NCI-H345 treated with DMSO at 0.1 percent for 48 hours (cell line): ENCODE data around the gene ASCL1.

Experiments used
- DNase-seq: peaks from one replicate; lab custom pipeline; 2025; ENCODE audit not compliant: unreplicated experiment; lab: John Stamatoyannopoulos, UW

Gene ASCL1

DNA sequence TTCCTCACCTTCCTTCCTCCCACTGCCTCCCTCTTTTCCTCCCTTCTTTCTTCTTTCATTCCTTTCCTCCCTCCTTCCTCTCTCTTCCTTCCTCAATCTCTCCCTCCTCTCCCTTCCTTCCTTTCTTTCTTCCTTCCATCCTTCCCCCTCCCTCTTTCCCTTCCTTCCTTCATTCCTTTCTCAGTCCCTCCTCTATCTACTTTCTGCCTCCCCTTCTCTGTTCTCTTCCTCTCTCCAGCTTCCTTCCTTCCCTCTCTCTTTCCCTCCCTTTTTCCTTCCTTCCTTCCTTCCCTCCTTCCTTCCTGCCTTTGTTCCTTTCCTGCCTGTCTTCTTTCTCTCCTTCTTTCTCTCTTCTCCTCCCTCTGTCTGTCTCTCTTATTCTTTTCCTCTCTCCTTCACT is 16.1 kb downstream of the ASCL1 start:
- no peak for DNase-seq

DNA sequence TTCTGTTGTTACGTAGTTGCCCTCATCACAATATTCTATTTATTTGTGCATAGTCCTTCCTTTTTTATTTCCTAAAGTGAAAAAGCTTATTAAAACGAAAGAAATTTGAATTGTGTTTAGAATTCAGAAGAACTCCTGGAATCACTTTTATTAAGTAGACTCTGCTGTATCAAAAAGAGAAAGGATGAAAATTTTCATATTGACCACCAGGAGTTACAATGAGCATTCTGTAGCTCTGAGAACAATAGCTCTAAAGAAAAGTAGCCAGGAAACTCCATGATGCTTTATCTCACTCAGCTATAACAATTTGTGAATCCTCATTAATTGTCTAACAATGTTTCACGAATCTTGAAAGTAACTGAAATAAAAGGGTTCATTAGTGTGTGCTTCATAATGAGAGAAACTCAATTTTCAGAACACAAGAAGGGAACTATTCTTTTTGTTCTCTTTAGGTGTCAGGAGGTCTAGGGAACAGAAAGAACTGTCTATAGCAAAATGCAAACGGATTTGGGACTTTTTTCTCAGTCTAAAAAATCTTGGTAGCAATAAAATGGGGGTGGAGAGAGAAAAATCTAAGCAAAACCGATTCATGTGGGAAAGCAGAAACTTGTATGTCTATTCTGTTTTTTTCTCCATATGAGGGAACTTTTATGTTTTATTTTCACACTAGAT is 19.3 kb downstream of the ASCL1 start:
- DNase-seq, result no peak

DNA sequence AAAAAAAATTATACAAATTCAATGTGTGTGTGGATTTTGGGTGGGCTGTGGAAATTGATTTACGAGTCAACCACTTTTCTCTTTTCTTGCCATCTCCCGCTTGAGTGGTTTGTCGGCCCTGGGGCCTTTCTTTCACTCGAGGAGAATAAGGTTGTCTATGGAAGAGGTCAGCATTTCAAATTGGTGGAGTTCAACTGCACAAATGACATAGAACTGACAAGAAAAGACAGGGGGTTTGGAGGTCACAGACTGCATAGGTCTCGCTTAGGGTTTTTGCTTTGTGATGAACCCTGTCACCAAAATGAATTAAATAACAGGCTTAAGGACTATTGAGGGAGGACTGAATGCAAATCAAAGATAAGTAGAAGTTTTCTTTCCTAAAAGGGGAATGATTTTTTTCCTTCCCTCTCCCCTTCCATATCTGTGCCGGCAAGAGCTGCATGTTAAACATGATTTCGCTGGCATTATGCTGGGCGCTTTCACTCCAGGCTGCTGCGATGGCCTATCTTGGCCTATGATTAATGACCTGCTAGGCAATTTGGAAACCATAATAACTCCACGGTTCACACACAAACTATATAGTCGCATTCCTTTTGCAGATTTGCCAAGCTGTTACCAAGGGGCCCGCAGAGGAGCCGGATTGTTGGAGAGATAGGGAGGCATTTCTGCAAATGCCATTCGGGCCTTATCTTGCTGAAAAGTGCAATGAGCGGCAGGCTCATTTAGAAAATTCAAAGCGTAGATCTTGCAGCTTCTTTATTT is 20.7 kb downstream of the ASCL1 start:
- no peak for DNase-seq

- DNase-seq, result no peak
Observed at GRCh38 chr12:102980350-102980749, 22.9 kb downstream of the ASCL1 start.

DNA sequence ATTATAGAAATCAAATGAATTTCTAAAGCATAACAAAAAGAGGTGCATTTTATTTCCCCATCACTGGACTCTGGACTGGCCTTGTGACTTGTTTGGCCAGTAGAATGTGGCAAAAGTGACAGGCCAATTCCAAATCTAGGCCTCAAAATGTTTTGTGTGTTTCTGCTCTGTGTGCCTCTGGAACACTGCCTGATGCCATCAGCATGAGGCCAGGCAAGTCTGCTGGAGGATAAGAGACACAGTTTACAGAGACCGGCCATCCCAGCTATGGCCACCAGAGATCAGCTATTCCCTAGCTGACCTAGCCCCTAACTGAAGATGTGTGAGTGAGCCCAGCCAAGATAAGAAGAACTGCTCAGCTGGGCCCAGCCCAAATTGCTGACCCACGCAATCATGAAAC is 32.9 kb downstream of the ASCL1 start:
- DNase-seq, result no peak

DNA sequence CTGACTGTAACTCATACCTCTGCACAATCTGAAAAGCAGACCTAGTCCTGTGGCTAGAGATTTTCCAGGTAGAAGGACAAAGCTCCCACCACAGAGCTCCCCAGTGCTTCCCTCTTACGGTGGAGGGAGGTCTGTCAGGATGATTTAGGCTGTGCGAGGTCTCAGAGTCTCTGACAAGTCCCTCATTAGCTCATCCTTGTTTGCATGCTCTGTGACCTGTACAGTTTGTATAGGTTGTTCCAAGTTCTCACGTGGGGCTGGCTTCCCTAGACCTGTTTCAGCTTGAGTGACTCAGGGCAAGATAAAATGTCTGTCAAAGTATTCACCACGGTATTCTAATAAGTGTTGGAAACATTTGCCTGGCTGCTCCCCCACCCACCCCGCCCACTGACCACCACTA is 34.8 kb downstream of the ASCL1 start:
- no peak for DNase-seq

- no peak for DNase-seq
Observed at GRCh38 chr12:102992720-102993119, 35.2 kb downstream of the ASCL1 start.

- no peak for DNase-seq
Observed at GRCh38 chr12:102993537-102993936, 36.1 kb downstream of the ASCL1 start.

GRCh38 chr12:102995372-102995771 is 37.9 kb downstream of the ASCL1 start:
- no peak for DNase-seq
